GM10266 (cell line): ENCODE results near the gene ITGA7.

Experiments used
- DNase-seq: peaks from one replicate; pipeline ENCODE4 v3.0.0; 2012; ENCODE audit errors: extremely low spot score
- TF ChIP-seq, protein P1 (sequence below): IDR thresholded peaks from 2 replicates; pipeline ENCODE4 v1.5.1; 2012; ENCODE audit warnings: mild to moderate bottlenecking, low read depth; ENCODE audit not compliant: control insufficient read depth, insufficient read depth; ENCODE audit errors: missing control alignments

Gene ITGA7

DNA sequence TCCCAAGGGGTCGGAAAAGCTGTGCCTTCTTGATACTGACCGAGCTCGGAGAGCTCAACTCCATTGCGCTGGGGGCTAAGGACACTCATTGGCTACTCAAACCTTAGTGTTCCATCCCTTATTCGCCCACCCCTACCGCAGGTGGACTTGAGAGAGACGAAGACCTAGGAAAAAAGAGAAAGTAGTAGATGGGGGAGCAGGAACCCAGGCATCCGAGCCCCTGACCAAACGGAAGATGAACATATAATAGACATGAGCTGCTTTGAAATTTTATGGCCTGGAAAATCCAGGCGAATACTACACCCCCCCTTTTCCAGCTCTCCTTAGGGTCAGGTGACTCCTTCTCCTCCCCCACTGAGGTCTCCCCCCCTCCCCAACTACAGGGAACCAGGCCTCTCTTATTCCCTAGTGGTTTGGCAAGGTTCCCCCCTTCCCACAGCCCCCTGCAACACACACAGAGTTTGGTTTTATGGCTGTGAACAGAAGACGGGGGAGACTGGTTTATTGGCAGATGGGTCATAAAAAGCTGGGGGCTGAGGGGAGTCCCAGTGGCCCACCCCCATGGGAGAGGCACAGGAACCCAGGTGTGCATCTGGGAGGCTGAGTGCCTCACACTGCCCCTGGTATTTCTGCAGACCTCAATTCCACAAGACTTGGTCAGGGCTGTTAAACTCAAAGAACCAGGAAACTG is 36.8 kb upstream of the ITGA7 start:
- TF ChIP-seq, protein P1, sequence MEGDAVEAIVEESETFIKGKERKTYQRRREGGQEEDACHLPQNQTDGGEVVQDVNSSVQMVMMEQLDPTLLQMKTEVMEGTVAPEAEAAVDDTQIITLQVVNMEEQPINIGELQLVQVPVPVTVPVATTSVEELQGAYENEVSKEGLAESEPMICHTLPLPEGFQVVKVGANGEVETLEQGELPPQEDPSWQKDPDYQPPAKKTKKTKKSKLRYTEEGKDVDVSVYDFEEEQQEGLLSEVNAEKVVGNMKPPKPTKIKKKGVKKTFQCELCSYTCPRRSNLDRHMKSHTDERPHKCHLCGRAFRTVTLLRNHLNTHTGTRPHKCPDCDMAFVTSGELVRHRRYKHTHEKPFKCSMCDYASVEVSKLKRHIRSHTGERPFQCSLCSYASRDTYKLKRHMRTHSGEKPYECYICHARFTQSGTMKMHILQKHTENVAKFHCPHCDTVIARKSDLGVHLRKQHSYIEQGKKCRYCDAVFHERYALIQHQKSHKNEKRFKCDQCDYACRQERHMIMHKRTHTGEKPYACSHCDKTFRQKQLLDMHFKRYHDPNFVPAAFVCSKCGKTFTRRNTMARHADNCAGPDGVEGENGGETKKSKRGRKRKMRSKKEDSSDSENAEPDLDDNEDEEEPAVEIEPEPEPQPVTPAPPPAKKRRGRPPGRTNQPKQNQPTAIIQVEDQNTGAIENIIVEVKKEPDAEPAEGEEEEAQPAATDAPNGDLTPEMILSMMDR = no peak
- DNase-seq = no peak

DNA sequence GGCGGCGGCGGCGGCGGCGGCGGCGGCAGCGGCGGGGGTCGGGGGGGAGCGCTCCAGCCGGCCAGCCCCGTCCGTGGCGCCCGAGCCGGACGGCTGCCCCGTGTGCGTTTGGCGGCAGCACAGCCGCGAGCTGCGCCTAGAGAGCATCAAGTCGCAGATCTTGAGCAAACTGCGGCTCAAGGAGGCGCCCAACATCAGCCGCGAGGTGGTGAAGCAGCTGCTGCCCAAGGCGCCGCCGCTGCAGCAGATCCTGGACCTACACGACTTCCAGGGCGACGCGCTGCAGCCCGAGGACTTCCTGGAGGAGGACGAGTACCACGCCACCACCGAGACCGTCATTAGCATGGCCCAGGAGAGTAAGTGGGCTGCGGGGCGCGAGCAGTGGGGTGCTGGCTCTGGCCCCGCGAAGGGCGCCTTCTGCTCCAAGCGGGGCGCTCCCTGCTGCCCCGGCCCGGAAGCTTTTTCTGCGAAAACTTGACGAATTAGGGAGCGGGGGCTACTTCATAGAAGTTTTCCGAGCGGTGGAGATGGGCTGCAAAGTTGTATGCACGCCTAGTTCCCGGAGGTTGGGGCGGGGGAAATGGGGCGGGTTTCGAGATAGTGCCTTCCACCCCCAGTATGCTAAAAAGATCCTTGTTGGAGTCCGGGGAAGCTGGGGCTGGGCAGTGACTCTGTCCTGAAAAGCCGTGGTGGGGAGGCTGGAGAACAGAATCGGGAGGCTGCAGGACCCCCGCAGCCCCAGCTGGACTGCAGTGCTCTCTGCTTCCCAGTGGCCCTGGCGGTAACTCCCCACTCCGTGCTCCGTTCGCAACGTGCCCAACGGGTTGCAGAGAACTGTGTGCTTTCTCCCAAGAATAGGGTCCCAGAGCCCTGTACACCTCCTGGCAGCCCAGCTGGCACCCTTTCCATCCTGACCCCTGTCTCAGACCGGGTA is 36.0 kb upstream of the ITGA7 start:
- peak; percentile 66 for DNase-seq

DNA sequence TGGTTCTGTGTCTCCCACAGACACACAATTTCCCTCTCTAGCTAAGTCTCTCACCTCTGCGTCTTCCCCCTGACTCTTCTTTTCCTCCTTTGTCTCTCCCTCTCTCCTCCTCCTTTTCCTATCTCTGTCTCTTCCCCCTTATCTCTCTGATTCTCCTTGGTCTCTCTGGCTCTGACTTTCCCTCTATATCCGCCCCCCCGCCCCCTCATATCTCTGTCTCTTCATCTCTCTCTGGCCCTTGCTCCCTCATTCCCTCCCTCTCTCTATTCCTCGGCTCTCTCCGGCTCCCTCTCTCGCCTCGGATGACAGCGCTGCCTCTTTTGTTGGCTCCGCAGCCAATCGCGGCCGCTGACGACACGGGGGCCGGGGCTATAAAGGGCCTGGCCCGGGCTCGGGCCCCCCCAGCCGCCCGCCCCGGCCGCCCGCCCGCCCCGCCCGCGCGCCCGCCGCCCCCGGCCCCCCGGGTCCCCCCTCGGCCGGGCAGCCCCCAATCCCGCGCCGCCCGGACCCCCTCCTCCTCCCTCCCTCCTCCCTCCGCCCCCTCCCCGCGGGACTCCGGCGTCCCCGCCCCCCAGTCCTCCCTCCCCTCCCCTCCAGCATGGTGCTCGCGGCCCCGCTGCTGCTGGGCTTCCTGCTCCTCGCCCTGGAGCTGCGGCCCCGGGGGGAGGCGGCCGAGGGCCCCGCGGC is 35.2 kb upstream of the ITGA7 start, which contains the start of gene GDF11:
GDF11 (plus strand) TSS at position 404 of the 687 bp plus-strand sequence; CDS start at position 599, 195 bp downstream.
- TF ChIP-seq, protein P1 = no peak
- DNase-seq = peak; percentile 91

More for the DNA sequence above, 36.0 kb upstream of the ITGA7 start:
- TF ChIP-seq, protein P1 = peak; percentile 27

DNA sequence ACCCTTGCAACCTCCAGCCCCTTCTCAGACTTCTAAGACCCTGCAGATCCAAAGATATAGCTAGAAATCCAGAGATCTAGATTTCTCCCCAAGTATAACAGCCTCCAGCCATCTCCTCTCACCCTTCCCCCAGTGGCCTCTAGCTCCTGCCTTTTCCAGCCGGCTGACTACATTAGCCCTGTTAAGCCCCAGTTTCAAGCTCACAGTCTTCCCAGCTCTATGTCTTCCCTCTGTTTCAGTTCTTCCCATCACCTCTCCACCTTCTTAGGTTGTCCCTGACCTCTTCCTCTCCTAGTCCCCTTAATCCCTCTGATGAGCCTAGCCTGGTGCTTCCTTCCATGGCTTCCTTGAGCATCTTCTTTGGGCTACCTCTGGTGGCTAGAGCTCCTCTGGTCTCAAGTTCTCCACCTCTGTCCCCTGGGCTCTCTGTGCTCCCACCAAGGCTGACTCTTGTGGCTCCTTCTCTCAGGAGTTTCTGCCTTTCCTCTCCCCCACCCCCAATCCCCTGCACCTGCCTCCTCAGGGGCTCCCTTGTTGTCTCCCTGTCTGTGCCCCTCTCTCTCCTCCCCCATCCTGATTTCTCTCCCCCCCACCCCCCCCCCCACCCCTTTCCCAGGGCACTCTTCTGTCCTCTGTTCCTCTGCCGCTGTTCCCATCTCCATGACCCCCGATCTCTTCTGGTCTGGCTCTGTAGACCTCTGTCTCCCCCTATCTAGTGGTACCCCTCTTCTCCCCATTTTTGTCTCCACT is 34.4 kb upstream of the ITGA7 start:
- DNase-seq = no peak
- TF ChIP-seq, protein P1 = no peak

DNA sequence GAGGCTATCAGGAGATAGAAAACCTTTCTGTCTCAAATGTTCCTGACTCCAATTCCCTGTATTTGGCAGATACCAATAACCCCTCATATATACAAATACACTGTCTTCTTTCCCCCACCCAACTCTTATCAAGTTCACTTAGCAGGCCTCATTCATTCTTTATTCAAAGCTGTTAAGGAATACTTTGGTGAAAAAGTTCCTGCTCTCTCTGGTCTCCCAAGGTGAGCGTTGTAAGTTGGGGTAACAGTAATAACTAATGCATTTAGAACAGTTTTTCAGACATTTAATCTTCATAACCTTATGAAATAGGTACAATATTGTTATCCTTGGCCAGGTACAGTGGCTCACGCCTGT is 31.3 kb upstream of the ITGA7 start:
- DNase-seq = no peak
- TF ChIP-seq, protein P1 = no peak

DNA sequence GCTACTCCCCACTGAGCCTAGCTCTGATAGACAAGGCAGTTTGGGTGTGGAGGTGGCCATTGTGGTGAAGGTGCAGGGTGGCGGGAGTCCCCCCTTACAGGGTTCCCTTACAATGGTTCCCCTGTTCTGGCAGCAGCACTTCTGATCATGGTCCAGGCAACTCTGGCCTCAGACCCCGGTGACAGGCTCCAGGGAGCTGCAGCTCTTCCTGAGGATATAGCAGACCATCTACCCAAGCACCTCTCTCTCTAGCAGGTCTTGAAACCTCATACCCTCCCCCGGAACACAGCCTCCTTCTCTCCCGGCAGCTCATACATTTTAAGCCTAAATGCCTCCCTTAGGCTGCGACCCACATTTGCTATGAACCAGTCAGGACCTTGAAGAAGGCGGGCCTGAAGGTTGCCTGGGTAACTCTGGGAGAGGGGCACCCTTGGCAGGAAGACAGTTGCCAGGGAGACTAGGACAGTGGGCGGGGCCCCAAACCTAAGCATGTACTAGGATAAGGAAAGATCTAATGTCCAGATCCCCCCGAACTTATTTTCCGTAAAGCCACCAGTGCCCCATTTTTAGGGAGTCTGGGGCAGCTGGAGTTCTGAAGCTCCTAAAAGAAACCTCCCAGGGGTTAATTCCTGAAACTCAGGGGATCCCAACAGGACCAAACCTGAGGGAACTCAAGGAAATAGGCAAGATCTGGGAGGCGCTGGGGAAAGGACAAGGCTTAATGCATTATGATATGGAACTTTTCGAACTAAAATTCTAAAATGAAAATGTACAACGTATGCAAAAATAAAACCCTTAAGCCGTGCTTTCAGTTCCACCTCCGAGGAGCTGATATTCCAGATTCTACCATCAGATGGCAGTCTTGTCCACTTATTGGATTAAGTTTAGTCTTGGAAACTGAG is 30.7 kb upstream of the ITGA7 start:
- TF ChIP-seq, protein P1 = peak; percentile 78
- DNase-seq = peak; percentile 84
